GM12801 (cell line): ENCODE data around the gene MEIOSIN.

Experiments
- CTCF ChIP-seq: IDR thresholded peaks from one replicate; pipeline ENCODE4 v1.5.1; 2011; ENCODE audit warnings: control low read depth; ENCODE audit not compliant: insufficient read length; ENCODE audit errors: extremely low read depth

The MEIOSIN gene

GRCh38 chr19:45716359-45717130, 16.7 kb upstream of the MEIOSIN start:
- no peak for TF ChIP-seq CTCF

- no peak for TF ChIP-seq CTCF
These were observed 15.9 kb upstream of the MEIOSIN start for GRCh38 chr19:45717131-45717982.

GRCh38 chr19:45717983-45718650, 15.1 kb upstream of the MEIOSIN start:
- TF ChIP-seq CTCF = no peak

- TF ChIP-seq CTCF = no peak
These were observed 3.4 kb upstream of the MEIOSIN start for GRCh38 chr19:45729800-45730290.

GRCh38 chr19:45730368-45731288, 2.6 kb upstream of the MEIOSIN start, which contains the start of gene FBXO46:
TSS of gene FBXO46 (minus strand) at chr19:45730896. CDS start at chr19:45713495, 17,401 bp downstream.
- no peak for TF ChIP-seq CTCF

GRCh38 chr19:45739498-45740439, 6.5 kb downstream of the MEIOSIN start:
- no peak for TF ChIP-seq CTCF
